Astrocyte of the spinal cord (primary cell): ENCODE data around the gene SATB2.

Source experiments
- DNase-seq: peaks from one replicate; pipeline ENCODE4 v3.0.0; 2011; ENCODE audit warnings: low read depth, low spot score
- H3K4me3 ChIP-seq: 2 replicates; pipeline ENCODE4 v1.5.1; 2011; ENCODE audit warnings: low read depth, mild to moderate bottlenecking, low read length, moderate library complexity
- CTCF ChIP-seq: IDR thresholded peaks from 2 replicates; pipeline ENCODE4 v1.5.1; 2012; ENCODE audit warnings: low read depth, mild to moderate bottlenecking, low read length, inconsistent platforms
- in situ Hi-C: cut with HindIII; loops from 2 replicates; pipeline ENCODE4 v1.10.0; 2017; ENCODE audit warnings: low sequenced_read_pairs

SATB2 gene

GRCh38 chr2:199329466-199329865 is 128.3 kb downstream of the SATB2 start:
- DNase-seq = peak; percentile 80
- TF ChIP-seq CTCF = no peak
- in situ Hi-C loops = no loop called here
- no peak overlapping the region for H3K4me3 ChIP-seq

DNA sequence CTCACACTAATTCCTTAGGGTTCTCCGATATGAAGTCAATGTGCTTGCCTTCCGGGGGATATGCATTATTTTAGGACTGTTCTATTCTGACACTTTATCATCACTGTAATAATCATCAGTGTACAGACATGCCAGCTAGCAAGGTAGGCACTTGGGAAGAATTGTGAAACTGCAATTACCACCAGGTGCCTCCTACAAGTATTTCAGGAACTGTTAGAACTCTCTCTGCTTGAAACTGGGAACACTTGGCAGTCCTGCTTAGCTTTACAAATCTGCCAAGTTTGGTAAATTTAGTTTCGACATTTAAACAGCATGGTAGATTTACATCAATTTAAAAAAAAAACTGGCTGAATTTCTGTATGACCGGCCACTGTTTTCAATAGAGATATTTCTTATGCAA is 128.7 kb downstream of the SATB2 start:
- in situ Hi-C loops = no loop called here
- TF ChIP-seq CTCF = no peak
- DNase-seq = no peak
- H3K4me3 ChIP-seq = no peak overlapping the region

DNA sequence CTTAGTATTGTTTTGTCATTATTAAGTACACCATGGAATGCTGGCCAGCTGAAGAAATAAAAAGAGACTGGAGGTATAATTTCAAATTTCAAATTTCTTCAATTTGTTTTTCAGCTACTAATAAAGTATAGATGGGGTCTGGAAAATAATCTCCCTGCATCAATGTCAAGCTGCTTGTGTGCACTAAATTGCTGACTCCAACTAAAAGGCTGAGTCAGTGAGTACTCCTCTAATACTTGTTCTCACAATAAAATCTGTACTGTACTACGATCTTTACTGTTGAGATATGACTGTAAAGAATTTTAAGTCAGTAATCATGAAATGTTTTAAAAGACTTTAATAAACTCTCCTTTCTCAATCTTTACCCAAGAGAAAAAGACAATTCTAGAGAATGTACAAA is 131.9 kb downstream of the SATB2 start:
- no peak for TF ChIP-seq CTCF
- no peak overlapping the region for H3K4me3 ChIP-seq
- no peak for DNase-seq
- in situ Hi-C loops = no loop called here

DNA sequence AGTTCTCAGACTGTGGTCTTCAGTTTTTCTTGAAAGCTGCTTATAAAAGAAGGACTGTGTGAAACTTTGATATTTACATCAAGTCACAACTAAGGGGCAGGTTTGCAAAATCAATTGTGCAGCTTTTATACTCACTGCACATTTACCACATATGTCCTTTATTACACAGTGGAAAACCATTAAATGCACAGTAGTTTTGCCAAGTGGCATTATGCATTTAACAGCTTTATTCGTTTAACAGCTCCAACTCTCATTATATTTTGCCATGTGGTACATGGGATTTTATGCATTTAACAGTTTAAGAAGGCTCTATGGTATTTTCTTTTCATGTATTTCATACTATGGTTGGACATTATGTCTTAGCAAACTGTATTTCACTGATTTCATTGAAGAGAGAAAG is 135.6 kb downstream of the SATB2 start:
- TF ChIP-seq CTCF = no peak
- in situ Hi-C loops = no loop called here
- no peak for DNase-seq
- H3K4me3 ChIP-seq = no peak overlapping the region

GRCh38 chr2:199317646-199318045 is 140.1 kb downstream of the SATB2 start:
- in situ Hi-C loops = no loop called here
- TF ChIP-seq CTCF = no peak
- no peak overlapping the region for H3K4me3 ChIP-seq
- DNase-seq = no peak

GRCh38 chr2:199316851-199317250 is 140.9 kb downstream of the SATB2 start:
- TF ChIP-seq CTCF = no peak

More at GRCh38 chr2:199316851-199317250, 140.9 kb downstream of the SATB2 start:
- no peak overlapping the region for H3K4me3 ChIP-seq
- no peak for DNase-seq
- in situ Hi-C loops = no loop called here
